ENCODE data around the gene OLIG1.

OLIG1 gene

GRCh38 chr21:33069994-33070743 lies at the start of gene OLIG1:
Gene OLIG1 (plus strand): TSS chr21:33070141. CDS start chr21:33070247, 106 bp downstream.
- no peak for DNase-seq (ENCODE audit: low read depth)

- no peak for DNase-seq (ENCODE audit: low read depth)
Measured at GRCh38 chr21:33020558-33021100, 49.3 kb upstream of the OLIG1 start.

GRCh38 chr21:33021150-33021549 lies 48.8 kb upstream of the OLIG1 start:
- no peak for DNase-seq (ENCODE audit: low read depth)

- DNase-seq (ENCODE audit: low read depth), result no peak
Measured at GRCh38 chr21:33021667-33022066, 48.3 kb upstream of the OLIG1 start.

GRCh38 chr21:33022489-33022827 lies 47.5 kb upstream of the OLIG1 start:
- DNase-seq (ENCODE audit: low read depth), result no peak

GRCh38 chr21:33022828-33023573 lies 46.9 kb upstream of the OLIG1 start:
- no peak for DNase-seq (ENCODE audit: low read depth)

- DNase-seq (ENCODE audit: low read depth), result no peak
Measured at GRCh38 chr21:33023574-33024200, 46.3 kb upstream of the OLIG1 start.

GRCh38 chr21:33024201-33025103 lies 45.5 kb upstream of the OLIG1 start:
- no peak for DNase-seq (ENCODE audit: low read depth)

- DNase-seq (ENCODE audit: low read depth), result no peak
Measured at GRCh38 chr21:33025106-33025488, 44.8 kb upstream of the OLIG1 start.

GRCh38 chr21:33025489-33026442 lies 44.2 kb upstream of the OLIG1 start, which contains the start of gene OLIG2:
Gene OLIG2 (plus strand): TSS chr21:33025935. CDS start chr21:33026863, 928 bp downstream.
- DNase-seq (ENCODE audit: low read depth), result no peak

GRCh38 chr21:33026443-33026858 lies 43.5 kb upstream of the OLIG1 start:
- no peak for DNase-seq (ENCODE audit: low read depth)

GRCh38 chr21:33026878-33027400 lies 43.0 kb upstream of the OLIG1 start:
- no peak for DNase-seq (ENCODE audit: low read depth)

- no peak for DNase-seq (ENCODE audit: low read depth)
Measured at GRCh38 chr21:33027401-33028286, 42.3 kb upstream of the OLIG1 start.

- DNase-seq (ENCODE audit: low read depth), result no peak
Measured at GRCh38 chr21:33028287-33028670, 41.7 kb upstream of the OLIG1 start.

GRCh38 chr21:33028773-33029384 lies 41.1 kb upstream of the OLIG1 start:
- DNase-seq (ENCODE audit: low read depth), result no peak

GRCh38 chr21:33029385-33029921 lies 40.5 kb upstream of the OLIG1 start:
- DNase-seq (ENCODE audit: low read depth), result no peak

GRCh38 chr21:33029975-33030461 lies 39.9 kb upstream of the OLIG1 start:
- DNase-seq (ENCODE audit: low read depth), result no peak

- no peak for DNase-seq (ENCODE audit: low read depth)
Measured at GRCh38 chr21:33030633-33031032, 39.3 kb upstream of the OLIG1 start.
